ENCODE results near the gene PCP2.

PCP2 gene

GRCh38 chr19:7596211-7596937, 37.1 kb downstream of the PCP2 start:
- no peak for DNase-seq

GRCh38 chr19:7595466-7596133, 37.9 kb downstream of the PCP2 start, which contains the start of gene CAMSAP3:
Gene CAMSAP3 (plus strand): TSS chr19:7595863. CDS start chr19:7596003, 140 bp downstream.
- peak; percentile 51 for DNase-seq

GRCh38 chr19:7590256-7590655, 43.3 kb downstream of the PCP2 start:
- no peak for DNase-seq

DNA sequence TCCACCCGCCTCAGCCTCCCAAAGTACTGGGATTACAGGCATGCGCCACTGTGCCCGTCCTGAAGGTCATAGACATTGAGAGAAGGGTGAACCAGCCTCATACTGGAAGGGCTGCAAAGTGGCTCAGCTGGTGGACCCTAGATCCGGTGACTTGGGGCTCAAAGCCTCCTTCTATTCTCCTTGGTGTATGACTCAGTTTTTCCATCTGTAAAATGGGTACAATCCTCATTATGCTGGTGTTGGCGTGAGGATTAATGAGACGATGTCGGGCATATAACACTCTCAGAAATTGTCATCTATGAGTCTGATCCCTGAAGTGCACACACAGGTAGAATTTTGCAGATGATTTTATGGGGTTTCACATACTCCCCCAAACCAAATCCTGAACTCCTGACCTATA, 43.7 kb downstream of the PCP2 start:
- no peak for DNase-seq

GRCh38 chr19:7582446-7582845, 51.1 kb downstream of the PCP2 start:
- no peak for DNase-seq
